Liver (tissue), 9 donors: ENCODE results near the gene CCDC54. TPM values are rescaled to one million over a fixed set of nuclear protein-coding genes. Genes with fewer than 3 reads are reported as not detected.

Experiments
- DNase-seq: peaks from one replicate; pipeline ENCODE4 v3.0.0-alpha.2; 2017; ENCODE audit warnings: low spot score
- H3K27ac ChIP-seq, 2 donors: one replicate each; pipeline ENCODE4 v1.7.0; 2013; ENCODE audit warnings: inconsistent platforms in 2 of 2, low read length in 2 of 2, control low read depth in 1 of 2, low read depth in 1 of 2, mild to moderate bottlenecking in 1 of 2
- H3K27me3 ChIP-seq, 4 donors: one replicate each; pipeline versions ENCODE4 v1.6.1 to v1.7.0; 2013; ENCODE audit warnings: low read length in 3 of 4, inconsistent platforms in 1 of 4, mild to moderate bottlenecking in 1 of 4, moderate library complexity in 1 of 4; ENCODE audit not compliant: control insufficient read depth in 4 of 4, insufficient read depth in 4 of 4
- H3K36me3 ChIP-seq, 4 donors: one replicate each; pipeline versions ENCODE4 v1.6.1 to v1.7.0; 2013; ENCODE audit warnings: low read length in 3 of 4, mild to moderate bottlenecking in 3 of 4, low read depth in 1 of 4, moderate library complexity in 1 of 4; ENCODE audit not compliant: control insufficient read depth in 4 of 4, insufficient read depth in 3 of 4
- H3K4me1 ChIP-seq, 4 donors: one replicate each; pipeline versions ENCODE4 v1.6.1 to v1.7.0; 2013; ENCODE audit warnings: low read length in 3 of 4, mild to moderate bottlenecking in 3 of 4, moderate library complexity in 1 of 4; ENCODE audit not compliant: control insufficient read depth in 4 of 4, insufficient read depth in 4 of 4
- H3K4me3 ChIP-seq, 3 donors: one replicate each; pipeline versions ENCODE4 v1.6.1 to v1.7.0; 2013; ENCODE audit warnings: low read length in 3 of 3, control low read depth in 1 of 3, low read depth in 1 of 3, mild to moderate bottlenecking in 1 of 3
- H3K9ac ChIP-seq, 2 donors: one replicate each; pipeline ENCODE4 v1.7.0; 2013; ENCODE audit warnings: low read length in 2 of 2, mild to moderate bottlenecking in 2 of 2, moderate library complexity in 2 of 2, control low read depth in 1 of 2, low read depth in 1 of 2
- H3K9me3 ChIP-seq, 4 donors: one replicate each; pipeline versions ENCODE4 v1.6.1 to v1.7.0; 2013; ENCODE audit warnings: low read length in 3 of 4; ENCODE audit not compliant: control insufficient read depth in 4 of 4
- EGR1 ChIP-seq, 2 donors: IDR thresholded peaks; 2 replicates each; pipeline ENCODE4 v1.6.1; 2016 to 2018; ENCODE audit warnings: antibody characterized with exemption in 2 of 2, low read depth in 2 of 2
- FOXA1 ChIP-seq: IDR thresholded peaks from 2 replicates; pipeline ENCODE4 v1.6.1; 2016; ENCODE audit warnings: antibody characterized with exemption
- FOXA2 ChIP-seq: IDR thresholded peaks from 2 replicates; pipeline ENCODE4 v1.6.1; 2016; ENCODE audit warnings: antibody characterized with exemption
- GABPA ChIP-seq, 2 donors: IDR thresholded peaks in 1 of 2; conservative IDR thresholded peaks in 1 of 2; 2 replicates each; pipeline ENCODE4 v1.6.1; 2016; ENCODE audit warnings: antibody characterized with exemption in 2 of 2, mild to moderate bottlenecking in 1 of 2, moderate library complexity in 1 of 2
- HNF4A ChIP-seq, 2 donors: conservative IDR thresholded peaks; 2 replicates each; pipeline ENCODE4 v1.6.1; 2016; ENCODE audit warnings: antibody characterized with exemption in 2 of 2, mild to moderate bottlenecking in 2 of 2
- HNF4G ChIP-seq: IDR thresholded peaks from 2 replicates; pipeline ENCODE4 v1.6.1; 2016; ENCODE audit warnings: antibody characterized with exemption
- JUND ChIP-seq, 2 donors: IDR thresholded peaks; 2 replicates each; pipeline ENCODE4 v1.6.1; 2016; ENCODE audit warnings: antibody characterized with exemption in 2 of 2
- NR2F2 ChIP-seq: IDR thresholded peaks from 2 replicates; pipeline ENCODE4 v1.6.1; 2016; ENCODE audit warnings: antibody characterized with exemption
- RAD21 ChIP-seq, 2 donors: IDR thresholded peaks; 2 replicates each; pipeline ENCODE4 v1.6.1; 2016; ENCODE audit warnings: antibody characterized with exemption in 2 of 2, mild to moderate bottlenecking in 2 of 2
- RXRA ChIP-seq, 2 donors: IDR thresholded peaks; 2 replicates each; pipeline ENCODE4 v1.6.1; 2017 to 2018; ENCODE audit warnings: antibody characterized with exemption in 2 of 2, mild to moderate bottlenecking in 1 of 2
- SP1 ChIP-seq: IDR thresholded peaks from 2 replicates; pipeline ENCODE4 v1.6.1; 2018; ENCODE audit warnings: antibody characterized with exemption, mild to moderate bottlenecking
- TAF1 ChIP-seq: conservative IDR thresholded peaks from 2 replicates; pipeline ENCODE4 v1.6.1; 2016; ENCODE audit warnings: antibody characterized with exemption, mild to moderate bottlenecking
- WGBS: extraction: QIAGEN DNeasy Blood & Tissue Kit; methylation state at CpG from one replicate; pipeline ENCODE4 v1.1.7; 2013; 5-methylcytosine and 5-hydroxymethylcytosine counted together
- polyA plus RNA-seq, 2 donors: library from polyadenylated mRNA; stranded (reverse) in 1 of 2; unstranded in 1 of 2; fragments of 200-250 nt in 1 of 2; fragments of >200 nt in 1 of 2; fragmentation: Nextera tagmentation in 1 of 2; extraction: Ambion mirVana in 1 of 2; gene quantifications; one replicate each; pipeline versions ENCODE4 v1.2.1 to v1.2.3, GENCODE V29; 2013 to 2015
- total RNA-seq, 2 donors: library from RNA; depleted of rRNA; stranded (reverse); fragments of >200 nt; gene quantifications; one replicate each; pipeline ENCODE4 v1.2.3, GENCODE V29; 2014
- TF ChIP-seq, protein P1 (sequence below): IDR thresholded peaks from 2 replicates; pipeline ENCODE4 v1.6.1; 2016; ENCODE audit warnings: antibody characterized with exemption
- TF ChIP-seq, protein P2 (sequence below): fragments of 150-350 bp; IDR thresholded peaks from 2 replicates; pipeline ENCODE4 v1.5.1; 2017; ENCODE audit warnings: improper control_type of control experiment, low read depth, low read length; ENCODE audit not compliant: missing input control
- TF ChIP-seq, protein P3 (sequence below): IDR thresholded peaks from 2 replicates; pipeline ENCODE4 v1.6.1; 2016; ENCODE audit warnings: antibody characterized with exemption
- donor health status: healthy.
- donor health status: healthy.
- donor health status: healthy.
- donor health status: healthy.
- donor health status: healthy.

The CCDC54 gene
- total and polyA plus RNA-seq, 4 donors, result 0.21 TPM; not detected in 3

DNA sequence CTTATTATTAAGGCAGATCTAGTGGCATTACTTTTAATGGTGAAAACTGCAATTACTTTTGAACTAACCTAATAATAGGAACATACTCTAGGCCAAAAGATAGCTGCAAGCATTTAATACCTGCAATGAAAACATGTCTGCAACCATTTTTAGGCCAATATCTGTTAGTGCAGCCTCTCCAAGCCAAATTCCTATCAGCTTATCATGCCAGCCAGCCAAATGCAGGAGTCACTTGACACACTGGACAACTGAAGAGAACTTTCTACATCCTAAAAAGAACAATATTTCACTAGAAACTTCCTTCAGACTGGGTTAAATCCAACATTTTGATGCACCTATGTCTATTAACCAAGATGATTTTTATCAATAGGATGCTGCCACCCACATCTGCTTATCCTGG is 33.8 kb downstream of the CCDC54 start (continued):
- TF ChIP-seq FOXA1, result no peak
- no peak for TF ChIP-seq TAF1
- no peak for TF ChIP-seq SP1
- TF ChIP-seq, protein P1, sequence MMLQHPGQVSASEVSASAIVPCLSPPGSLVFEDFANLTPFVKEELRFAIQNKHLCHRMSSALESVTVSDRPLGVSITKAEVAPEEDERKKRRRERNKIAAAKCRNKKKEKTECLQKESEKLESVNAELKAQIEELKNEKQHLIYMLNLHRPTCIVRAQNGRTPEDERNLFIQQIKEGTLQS, result no peak
- TF ChIP-seq EGR1 (IDR thresholded peaks at IDR 0.05; ENCODE audit: low read depth in 2 of 2), result no peak
- TF ChIP-seq GABPA (IDR thresholded peaks at IDR 0.05 in 1 of 2, conservative IDR thresholded peaks at IDR 0.05 in 1 of 2), result no peak
- TF ChIP-seq FOXA2, result no peak

GRCh38 chr3:107411779-107412178 is 34.5 kb downstream of the CCDC54 start:
- H3K36me3 ChIP-seq, result no peaks in the 10 kb centered on the region
- no peaks in the 10 kb centered on the region for H3K27me3 ChIP-seq
- TF ChIP-seq EGR1 (IDR thresholded peaks at IDR 0.05; ENCODE audit: low read depth in 2 of 2) (no peak), RAD21 (IDR thresholded peaks at IDR 0.05) (no peak), NR2F2 (no peak)
- TF ChIP-seq, protein P1, result no peak
- TF ChIP-seq, protein P2, sequence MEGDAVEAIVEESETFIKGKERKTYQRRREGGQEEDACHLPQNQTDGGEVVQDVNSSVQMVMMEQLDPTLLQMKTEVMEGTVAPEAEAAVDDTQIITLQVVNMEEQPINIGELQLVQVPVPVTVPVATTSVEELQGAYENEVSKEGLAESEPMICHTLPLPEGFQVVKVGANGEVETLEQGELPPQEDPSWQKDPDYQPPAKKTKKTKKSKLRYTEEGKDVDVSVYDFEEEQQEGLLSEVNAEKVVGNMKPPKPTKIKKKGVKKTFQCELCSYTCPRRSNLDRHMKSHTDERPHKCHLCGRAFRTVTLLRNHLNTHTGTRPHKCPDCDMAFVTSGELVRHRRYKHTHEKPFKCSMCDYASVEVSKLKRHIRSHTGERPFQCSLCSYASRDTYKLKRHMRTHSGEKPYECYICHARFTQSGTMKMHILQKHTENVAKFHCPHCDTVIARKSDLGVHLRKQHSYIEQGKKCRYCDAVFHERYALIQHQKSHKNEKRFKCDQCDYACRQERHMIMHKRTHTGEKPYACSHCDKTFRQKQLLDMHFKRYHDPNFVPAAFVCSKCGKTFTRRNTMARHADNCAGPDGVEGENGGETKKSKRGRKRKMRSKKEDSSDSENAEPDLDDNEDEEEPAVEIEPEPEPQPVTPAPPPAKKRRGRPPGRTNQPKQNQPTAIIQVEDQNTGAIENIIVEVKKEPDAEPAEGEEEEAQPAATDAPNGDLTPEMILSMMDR, result no peak
- no peak overlapping the region for H3K4me3 ChIP-seq
- H3K4me1 ChIP-seq, result no peaks in the 10 kb centered on the region
- 84% methylated on average over 2 of the region's 2 CpGs for WGBS
- no peak overlapping the region for H3K9ac ChIP-seq
- no peak overlapping the region for H3K27ac ChIP-seq
- no peak for DNase-seq
- peaks cover 0 to 2% (median 0%) of the 10 kb centered on the region in 4 donors for H3K9me3 ChIP-seq

DNA sequence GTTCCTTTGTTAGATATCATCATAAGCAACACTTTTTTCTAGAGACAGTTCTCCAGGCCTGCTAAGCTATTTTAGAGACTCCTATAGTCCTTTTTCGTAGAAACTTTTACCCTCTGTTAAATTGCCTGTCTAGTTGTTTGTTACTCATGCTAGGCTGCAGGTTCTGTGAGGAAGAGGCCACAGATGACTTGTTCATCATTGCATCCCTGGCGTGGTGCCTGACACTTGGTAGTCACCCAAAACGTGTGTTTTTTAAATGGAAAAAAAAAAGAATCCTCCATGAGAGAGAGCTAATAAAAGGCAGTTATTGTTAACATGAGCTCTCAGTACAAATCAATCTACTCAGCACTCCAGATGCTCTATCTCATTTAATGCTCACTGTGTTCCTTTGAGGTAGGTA is 35.1 kb downstream of the CCDC54 start:
- peaks cover 0 to 2% (median 0%) of the 10 kb centered on the region in 4 donors for H3K9me3 ChIP-seq
- H3K36me3 ChIP-seq, result no peaks in the 10 kb centered on the region
- H3K27ac ChIP-seq, result no peak overlapping the region
- H3K4me3 ChIP-seq, result no peak overlapping the region
- no peaks in the 10 kb centered on the region for H3K4me1 ChIP-seq
- no peak for DNase-seq
- TF ChIP-seq GABPA (IDR thresholded peaks at IDR 0.05 in 1 of 2, conservative IDR thresholded peaks at IDR 0.05 in 1 of 2), result no peak
- no peak for TF ChIP-seq RXRA (IDR thresholded peaks at IDR 0.05)
- no peak for TF ChIP-seq JUND (IDR thresholded peaks at IDR 0.05)
- no peak for TF ChIP-seq RAD21 (IDR thresholded peaks at IDR 0.05)
- no peak for TF ChIP-seq NR2F2
- TF ChIP-seq HNF4G, result no peak
- TF ChIP-seq, protein P2, result no peak
- TF ChIP-seq, protein P1, result no peak
- no peak for TF ChIP-seq HNF4A (conservative IDR thresholded peaks at IDR 0.05)
- TF ChIP-seq TAF1, result no peak
- TF ChIP-seq, protein P3, sequence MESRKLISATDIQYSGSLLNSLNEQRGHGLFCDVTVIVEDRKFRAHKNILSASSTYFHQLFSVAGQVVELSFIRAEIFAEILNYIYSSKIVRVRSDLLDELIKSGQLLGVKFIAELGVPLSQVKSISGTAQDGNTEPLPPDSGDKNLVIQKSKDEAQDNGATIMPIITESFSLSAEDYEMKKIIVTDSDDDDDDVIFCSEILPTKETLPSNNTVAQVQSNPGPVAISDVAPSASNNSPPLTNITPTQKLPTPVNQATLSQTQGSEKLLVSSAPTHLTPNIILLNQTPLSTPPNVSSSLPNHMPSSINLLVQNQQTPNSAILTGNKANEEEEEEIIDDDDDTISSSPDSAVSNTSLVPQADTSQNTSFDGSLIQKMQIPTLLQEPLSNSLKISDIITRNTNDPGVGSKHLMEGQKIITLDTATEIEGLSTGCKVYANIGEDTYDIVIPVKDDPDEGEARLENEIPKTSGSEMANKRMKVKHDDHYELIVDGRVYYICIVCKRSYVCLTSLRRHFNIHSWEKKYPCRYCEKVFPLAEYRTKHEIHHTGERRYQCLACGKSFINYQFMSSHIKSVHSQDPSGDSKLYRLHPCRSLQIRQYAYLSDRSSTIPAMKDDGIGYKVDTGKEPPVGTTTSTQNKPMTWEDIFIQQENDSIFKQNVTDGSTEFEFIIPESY, result no peak
- no peaks in the 10 kb centered on the region for H3K27me3 ChIP-seq
- 87% methylated on average over 3 of the region's 3 CpGs for WGBS
- no peak overlapping the region for H3K9ac ChIP-seq
